Transverse colon (tissue), 4 donors: ENCODE data around the gene SACM1L.

Experiments
- CTCF ChIP-seq, 5 experiments: fragments of 200-600 bp in 3 of 5; fragments of 450-650 bp in 2 of 5; sonication (generic) in 3 of 5; IDR thresholded peaks; 1 replicate in 2 of 5; 2 replicates in 3 of 5; pipeline ENCODE4 v1.5.1; 2016 to 2017; ENCODE audit warnings: antibody characterized with exemption in 5 of 5, inconsistent platforms in 3 of 5, mild to moderate bottlenecking in 2 of 5, moderate library complexity in 1 of 5
- POLR2A ChIP-seq: fragments of 450-650 bp; IDR thresholded peaks from one replicate; pipeline ENCODE4 v1.6.1; 2016; ENCODE audit warnings: antibody characterized with exemption, mild to moderate bottlenecking, moderate library complexity
- POLR2AphosphoS5 ChIP-seq, 3 donors: sonication (generic); formaldehyde crosslinking; IDR thresholded peaks; one replicate each; pipeline ENCODE4 v1.6.1; 2016; ENCODE audit warnings: antibody characterized with exemption in 3 of 3

- no peak for TF ChIP-seq POLR2A
- TF ChIP-seq POLR2AphosphoS5 (IDR thresholded peaks at IDR 0.05): no peak
- no peak for TF ChIP-seq CTCF (IDR thresholded peaks at IDR 0.05)
These were observed 47.4 kb upstream of the SACM1L start for GRCh38 chr3:45641756-45642155.
